HG03103 (cell line): ENCODE results near the gene OR8H2.
"Not testable (repeated sequence)": the region's sequence is repeated elsewhere in the genome, so short reads cannot be mapped to it uniquely, and the experiment has no call there.

ENCODE experiments used
- ATAC-seq: cut with Tn5 transposase; IDR thresholded peaks from one replicate; pipeline ENCODE4 v1.9.1; 2021; ENCODE audit warnings: low read depth; ENCODE audit not compliant: unreplicated experiment

Gene OR8H2

GRCh38 chr11:56103210-56103737 is at the start of gene OR8H2:
Gene OR8H2 (plus strand): TSS chr11:56103687. CDS start chr11:56105043, 1,356 bp downstream.
- ATAC-seq, result no peak

- not testable (repeated sequence) for ATAC-seq
These were observed 47.1 kb upstream of the OR8H2 start for GRCh38 chr11:56056366-56056765.

GRCh38 chr11:56057661-56058237 is 45.7 kb upstream of the OR8H2 start:
- not testable (repeated sequence) for ATAC-seq

- not testable (repeated sequence) for ATAC-seq
These were observed 45.2 kb upstream of the OR8H2 start for GRCh38 chr11:56058260-56058780.

- no peak for ATAC-seq
These were observed 36.5 kb upstream of the OR8H2 start for GRCh38 chr11:56066980-56067379.

- ATAC-seq, result no peak
These were observed 13.8 kb upstream of the OR8H2 start for GRCh38 chr11:56089697-56090096.

- no peak for ATAC-seq
These were observed 10.5 kb upstream of the OR8H2 start, which contains the start of gene OR8I2 for GRCh38 chr11:56093008-56093407. Gene OR8I2 (plus strand): TSS chr11:56093308. CDS start chr11:56093308, 0 bp downstream.

GRCh38 chr11:56122073-56122472 is 18.6 kb downstream of the OR8H2 start, which contains the start of gene OR8H3:
Gene OR8H3 (plus strand): TSS chr11:56122373. CDS start chr11:56122373, 0 bp downstream.
- no peak for ATAC-seq

GRCh38 chr11:56140151-56140661 is 36.7 kb downstream of the OR8H2 start, which contains the start of gene OR8J3:
Gene OR8J3 (minus strand): TSS chr11:56140201. CDS start chr11:56137718, 2,483 bp downstream.
- ATAC-seq, result no peak

GRCh38 chr11:56143681-56144080 is 40.2 kb downstream of the OR8H2 start:
- ATAC-seq, result not testable (repeated sequence)

GRCh38 chr11:56151376-56151775 is 47.9 kb downstream of the OR8H2 start:
- ATAC-seq, result no peak

- ATAC-seq, result no peak
These were observed 48.8 kb downstream of the OR8H2 start for GRCh38 chr11:56152333-56152732.
